MM.1S (cell line): ENCODE measurements around the gene POMT2.

Experiments used
- DNase-seq: peaks from one replicate; pipeline ENCODE4 v3.0.0-alpha.2; 2015
- H2AFZ ChIP-seq: fragments of 300-600 bp; sonication (generic); 2 replicates; pipeline ENCODE4 v1.6.0; 2016; ENCODE audit warnings: antibody characterized with exemption, low read length
- H3F3A ChIP-seq: fragments of 300-600 bp; sonication (generic); 2 replicates; pipeline ENCODE4 v1.6.1; 2016; ENCODE audit warnings: mild to moderate bottlenecking, antibody characterized with exemption, low read length, moderate library complexity, mixed read lengths; ENCODE audit not compliant: insufficient read depth
- H3K27ac ChIP-seq: fragments of 300-600 bp; sonication (generic); 2 replicates; pipeline ENCODE4 v1.5.1; 2016; ENCODE audit warnings: mild to moderate bottlenecking, low read length
- H3K27me3 ChIP-seq: fragments of 300-600 bp; sonication (generic); replicated peaks from 2 replicates; pipeline ENCODE4 v1.6.0; 2016; ENCODE audit warnings: low read length; ENCODE audit not compliant: insufficient read depth
- H3K36me3 ChIP-seq: fragments of 300-600 bp; sonication (generic); replicated peaks from 2 replicates; pipeline ENCODE4 v1.6.1; 2016; ENCODE audit warnings: mild to moderate bottlenecking, low read length, mixed read lengths; ENCODE audit not compliant: insufficient read depth
- H3K4me1 ChIP-seq: fragments of 300-600 bp; sonication (generic); 2 replicates; pipeline ENCODE4 v1.6.1; 2016; ENCODE audit warnings: low read length, mixed read lengths
- H3K4me2 ChIP-seq: fragments of 300-600 bp; sonication (generic); 2 replicates; pipeline ENCODE4 v1.6.0; 2016; ENCODE audit warnings: low read depth, low read length
- H3K4me3 ChIP-seq: fragments of 300-600 bp; sonication (generic); 2 replicates; pipeline ENCODE4 v1.5.1; 2016; ENCODE audit warnings: low read length, mixed read lengths
- H3K79me2 ChIP-seq: fragments of 300-600 bp; sonication (generic); 2 replicates; pipeline ENCODE4 v1.6.1; 2016; ENCODE audit warnings: mixed run types, low read length, mixed read lengths
- H3K9ac ChIP-seq: fragments of 300-600 bp; sonication (generic); 2 replicates; pipeline ENCODE4 v1.6.1; 2016; ENCODE audit warnings: low read length, mixed read lengths
- H3K9me2 ChIP-seq: fragments of 300-600 bp; sonication (generic); replicated peaks from 2 replicates; pipeline ENCODE4 v1.6.1; 2016; ENCODE audit warnings: mild to moderate bottlenecking, low read length, mixed read lengths; ENCODE audit not compliant: insufficient read depth
- H3K9me3 ChIP-seq: fragments of 300-600 bp; sonication (generic); replicated peaks from 2 replicates; pipeline ENCODE4 v1.6.1; 2016; ENCODE audit warnings: mild to moderate bottlenecking, low read length, mixed read lengths; ENCODE audit not compliant: insufficient read depth
- H4K20me1 ChIP-seq: fragments of 300-600 bp; sonication (generic); 2 replicates; pipeline ENCODE4 v1.6.1; 2016; ENCODE audit warnings: mild to moderate bottlenecking, low read length, moderate library complexity, mixed read lengths; ENCODE audit not compliant: insufficient read depth
- CTCF ChIP-seq: fragments of 300-600 bp; sonication (generic); IDR thresholded peaks from 2 replicates; pipeline ENCODE4 v1.5.1; 2016; ENCODE audit warnings: antibody characterized with exemption, low read length, mixed read lengths
- EZH2 ChIP-seq: fragments of 300-600 bp; sonication (generic); optimal IDR thresholded peaks from 2 replicates; pipeline ENCODE3; 2017; ENCODE audit warnings: low read depth, mild to moderate bottlenecking, antibody characterized with exemption, low read length, mixed read lengths
- EZH2phosphoT487 ChIP-seq: fragments of 300-600 bp; sonication (generic); IDR thresholded peaks from 2 replicates; pipeline ENCODE4 v1.6.1; 2018; ENCODE audit warnings: antibody characterized with exemption, low read length

Gene POMT2

GRCh38 chr14:77309131-77309530, 11.6 kb downstream of the POMT2 start:
- peaks cover 5% of the 10 kb centered on the region; the same call in 1 of the 2 replicates for H3K4me1 ChIP-seq
- no peak for DNase-seq
- H3K9me2 ChIP-seq: no peaks in the 10 kb centered on the region
- H3K9ac ChIP-seq: no peak overlapping the region
- H3K4me3 ChIP-seq: no peak overlapping the region
- no peaks in the 10 kb centered on the region for H3F3A ChIP-seq
- no peak for TF ChIP-seq CTCF
- no peak for TF ChIP-seq EZH2phosphoT487
- TF ChIP-seq EZH2: no peak
- no peaks in the 10 kb centered on the region for H4K20me1 ChIP-seq
- no peak overlapping the region for H3K27ac ChIP-seq
- H3K36me3 ChIP-seq: no peaks in the 10 kb centered on the region
- no peaks in the 10 kb centered on the region for H3K27me3 ChIP-seq
- H3K9me3 ChIP-seq: no peaks in the 10 kb centered on the region
- no peak overlapping the region for H3K4me2 ChIP-seq
- no peaks in the 10 kb centered on the region for H3K79me2 ChIP-seq
- no peak overlapping the region for H2AFZ ChIP-seq

GRCh38 chr14:77306851-77307496, 13.7 kb downstream of the POMT2 start:
- H3F3A ChIP-seq: no peaks in the 10 kb centered on the region
- H4K20me1 ChIP-seq: no peaks in the 10 kb centered on the region
- H3K79me2 ChIP-seq: no peaks in the 10 kb centered on the region
- no peak overlapping the region for H3K9ac ChIP-seq
- no peak overlapping the region for H3K27ac ChIP-seq
- TF ChIP-seq EZH2phosphoT487 (no peak), EZH2 (no peak), CTCF (no peak)
- no peak overlapping the region for H3K4me2 ChIP-seq
- H3K36me3 ChIP-seq: no peaks in the 10 kb centered on the region
- H3K9me2 ChIP-seq: no peaks in the 10 kb centered on the region
- H2AFZ ChIP-seq: no peak overlapping the region
- H3K4me1 ChIP-seq: no peaks in the 10 kb centered on the region
- H3K27me3 ChIP-seq: no peaks in the 10 kb centered on the region
- DNase-seq: no peak
- H3K9me3 ChIP-seq: no peaks in the 10 kb centered on the region
- no peak overlapping the region for H3K4me3 ChIP-seq

- Histone ChIP-seq H4K20me1 (no peaks in the 10 kb centered on the region), H3K9me3 (no peaks in the 10 kb centered on the region), H3F3A (no peaks in the 10 kb centered on the region), H2AFZ (no peak overlapping the region), H3K9me2 (no peaks in the 10 kb centered on the region), H3K4me3 (no peak overlapping the region), H3K79me2 (no peaks in the 10 kb centered on the region), H3K4me1 (no peaks in the 10 kb centered on the region), H3K27me3 (no peaks in the 10 kb centered on the region), H3K27ac (no peak overlapping the region), H3K4me2 (no peak overlapping the region), H3K9ac (no peak overlapping the region), H3K36me3 (no peaks in the 10 kb centered on the region)
- TF ChIP-seq EZH2phosphoT487: no peak
- TF ChIP-seq CTCF: no peak
- no peak for TF ChIP-seq EZH2
- DNase-seq: no peak
Observed at GRCh38 chr14:77306416-77306815, 14.3 kb downstream of the POMT2 start.
